ENCODE measurements around the gene AFAP1.
"Not testable (repeated sequence)": the region's sequence is repeated elsewhere in the genome, so short reads cannot be mapped to it uniquely, and the experiment has no call there.

AFAP1 gene

DNA sequence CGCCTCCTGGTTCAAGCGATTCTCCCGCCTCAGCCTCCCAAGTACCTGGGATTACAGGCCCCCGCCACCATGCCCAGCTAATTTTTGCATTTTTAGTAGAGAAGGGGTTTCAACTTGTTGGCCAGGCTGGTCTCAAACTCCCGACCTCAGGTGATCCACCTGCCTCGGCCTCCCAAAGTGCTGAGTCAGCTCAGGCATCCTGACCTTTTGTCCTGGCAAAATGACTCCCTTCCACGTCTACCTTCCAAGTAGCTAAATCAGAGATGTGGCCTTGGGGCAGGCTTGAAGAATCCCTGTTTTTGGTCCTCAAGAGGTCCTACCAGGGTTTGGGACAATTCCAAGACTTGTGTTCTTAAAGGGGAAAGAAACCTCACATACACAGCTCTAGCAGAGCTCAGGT lies 12.8 kb downstream of the AFAP1 start:
- no peak for DNase-seq (ENCODE audit: low spot score)
- Histone ChIP-seq H3K27ac (no peak overlapping the region), H3K4me3 (no peak overlapping the region)
- TF ChIP-seq, protein P1, sequence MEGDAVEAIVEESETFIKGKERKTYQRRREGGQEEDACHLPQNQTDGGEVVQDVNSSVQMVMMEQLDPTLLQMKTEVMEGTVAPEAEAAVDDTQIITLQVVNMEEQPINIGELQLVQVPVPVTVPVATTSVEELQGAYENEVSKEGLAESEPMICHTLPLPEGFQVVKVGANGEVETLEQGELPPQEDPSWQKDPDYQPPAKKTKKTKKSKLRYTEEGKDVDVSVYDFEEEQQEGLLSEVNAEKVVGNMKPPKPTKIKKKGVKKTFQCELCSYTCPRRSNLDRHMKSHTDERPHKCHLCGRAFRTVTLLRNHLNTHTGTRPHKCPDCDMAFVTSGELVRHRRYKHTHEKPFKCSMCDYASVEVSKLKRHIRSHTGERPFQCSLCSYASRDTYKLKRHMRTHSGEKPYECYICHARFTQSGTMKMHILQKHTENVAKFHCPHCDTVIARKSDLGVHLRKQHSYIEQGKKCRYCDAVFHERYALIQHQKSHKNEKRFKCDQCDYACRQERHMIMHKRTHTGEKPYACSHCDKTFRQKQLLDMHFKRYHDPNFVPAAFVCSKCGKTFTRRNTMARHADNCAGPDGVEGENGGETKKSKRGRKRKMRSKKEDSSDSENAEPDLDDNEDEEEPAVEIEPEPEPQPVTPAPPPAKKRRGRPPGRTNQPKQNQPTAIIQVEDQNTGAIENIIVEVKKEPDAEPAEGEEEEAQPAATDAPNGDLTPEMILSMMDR (IDR thresholded peaks at IDR 0.05) = no peak

DNA sequence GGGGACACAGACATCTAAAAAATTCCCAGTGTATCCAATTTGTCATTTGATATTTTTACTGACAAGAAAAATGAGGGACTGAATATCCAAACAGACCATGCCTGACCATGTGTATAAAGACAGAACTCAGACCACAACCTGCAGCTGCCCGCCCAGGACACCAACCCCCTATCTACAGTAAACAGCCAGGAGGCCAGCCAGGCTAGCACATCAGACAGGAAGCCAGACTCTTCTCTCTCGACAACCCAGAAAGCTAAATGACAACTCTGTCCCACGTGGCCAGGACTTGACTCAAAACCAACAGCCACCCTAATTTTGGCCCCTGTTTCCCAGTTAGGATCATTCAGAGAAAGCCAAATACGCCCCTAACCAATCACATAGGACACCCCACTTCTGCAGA lies 15.1 kb downstream of the AFAP1 start:
- TF ChIP-seq, protein P1 (IDR thresholded peaks at IDR 0.05) = no peak
- DNase-seq (ENCODE audit: low spot score) = peak; percentile 12

DNA sequence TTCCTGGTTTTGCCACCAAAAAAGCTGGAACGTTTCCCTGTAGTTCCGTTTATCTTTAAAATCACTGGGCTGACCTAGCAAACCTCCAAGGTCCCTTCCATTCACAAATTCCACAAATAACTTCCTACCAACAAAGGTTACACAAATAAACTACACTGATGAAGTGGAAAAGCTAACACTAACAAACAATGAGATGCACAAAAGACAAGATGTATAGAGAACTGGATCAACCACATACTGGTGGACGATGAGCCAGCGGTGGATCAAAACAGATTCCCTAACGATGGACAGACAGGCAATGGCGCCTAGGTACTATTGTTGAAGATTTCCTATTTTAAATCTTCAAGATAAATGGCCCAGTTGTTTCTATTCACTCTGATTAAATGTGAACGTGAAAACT lies 15.5 kb downstream of the AFAP1 start:
- peak; percentile 38 for DNase-seq (ENCODE audit: low spot score)
- Histone ChIP-seq H3K4me3 (no peak overlapping the region), H3K27ac (no peak overlapping the region)
- TF ChIP-seq, protein P1 (IDR thresholded peaks at IDR 0.05) = no peak

More for the DNA sequence above, 15.1 kb downstream of the AFAP1 start:
- Histone ChIP-seq H3K4me3 (no peak overlapping the region), H3K27ac (no peak overlapping the region)

DNA sequence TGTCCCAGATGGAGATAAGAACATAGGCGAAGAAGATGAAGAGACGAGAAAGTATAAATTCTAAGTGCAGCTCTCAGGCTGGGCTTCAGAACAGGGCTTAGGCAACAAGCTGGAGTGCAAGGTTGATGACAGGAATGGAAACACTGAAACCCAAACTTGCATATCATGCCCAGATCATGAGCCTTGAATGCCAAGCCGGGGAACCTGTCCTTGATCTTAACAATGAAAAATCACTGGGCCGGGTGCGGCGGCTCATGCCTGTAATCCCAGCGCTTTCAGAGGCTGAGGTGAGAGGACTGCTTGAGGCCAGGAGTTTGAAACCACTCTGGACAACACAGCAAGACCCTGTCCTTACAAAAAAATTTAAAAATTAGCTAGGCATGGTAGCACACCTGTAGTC lies 17.2 kb downstream of the AFAP1 start:
- H3K27ac ChIP-seq = no peak overlapping the region
- TF ChIP-seq, protein P1 (IDR thresholded peaks at IDR 0.05) = no peak
- no peak overlapping the region for H3K4me3 ChIP-seq
- DNase-seq (ENCODE audit: low spot score) = no peak

DNA sequence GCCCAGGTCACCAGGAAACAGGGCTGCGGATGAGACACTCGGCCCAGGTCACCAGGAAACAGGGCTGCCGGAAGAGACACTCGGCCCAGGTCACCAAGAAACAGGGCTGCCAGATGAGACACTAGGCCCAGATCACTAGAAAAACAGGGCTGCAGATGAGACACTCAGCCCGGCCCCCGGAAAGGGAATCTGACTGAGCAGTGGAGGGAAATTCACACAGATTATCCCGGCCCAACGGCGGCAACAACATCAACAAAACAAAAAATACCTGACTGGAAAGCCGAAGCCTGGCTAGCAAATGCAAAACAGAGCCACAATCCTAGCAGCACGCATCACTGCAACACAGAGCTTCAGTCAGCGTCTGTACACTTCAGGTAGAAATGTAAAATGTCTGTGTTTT lies 20.7 kb downstream of the AFAP1 start:
- Histone ChIP-seq H3K27ac (no peak overlapping the region), H3K4me3 (no peak overlapping the region)
- TF ChIP-seq, protein P1 (IDR thresholded peaks at IDR 0.05) = no peak
- DNase-seq (ENCODE audit: low spot score) = peak; percentile 33

DNA sequence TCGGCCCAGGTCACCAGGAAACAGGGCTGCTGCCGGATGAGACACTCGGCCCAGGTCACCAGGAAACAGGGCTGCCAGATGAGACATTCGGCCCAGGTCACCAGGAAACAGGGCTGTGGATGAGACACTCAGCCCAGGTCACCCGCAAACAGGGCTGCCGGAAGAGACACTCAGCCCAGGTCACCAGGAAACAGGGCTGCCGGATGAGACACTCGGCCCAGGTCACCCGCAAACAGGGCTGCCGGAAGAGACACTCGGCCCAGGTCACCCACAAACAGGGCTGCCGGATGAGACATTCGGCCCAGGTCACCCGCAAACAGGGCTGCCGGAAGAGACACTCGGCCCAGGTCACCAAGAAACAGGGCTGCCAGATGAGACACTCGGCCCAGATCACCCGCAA lies 21.5 kb downstream of the AFAP1 start:
- H3K4me3 ChIP-seq, H3K27ac ChIP-seq: not testable (repeated sequence)
- DNase-seq (ENCODE audit: low spot score) = peak; percentile 11

DNA sequence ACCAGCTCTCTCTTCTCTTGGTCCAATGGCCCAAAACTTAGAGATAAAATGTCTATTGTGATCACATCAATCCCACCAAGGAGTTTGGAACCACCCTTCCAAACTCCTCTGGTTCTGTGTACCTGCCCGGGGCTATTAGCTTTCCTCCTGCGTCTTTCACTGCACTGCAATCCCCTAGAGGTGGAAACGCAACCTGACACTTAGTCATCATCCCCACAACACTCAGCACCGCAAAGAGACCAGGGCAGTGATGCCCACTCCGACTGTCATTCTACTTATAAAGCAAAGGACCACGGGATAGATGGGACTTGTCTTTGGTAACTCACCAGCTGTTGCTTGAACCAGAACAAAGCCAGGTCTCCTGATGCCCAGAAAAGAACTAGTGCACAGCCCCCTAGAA lies 22.0 kb downstream of the AFAP1 start:
- Histone ChIP-seq H3K27ac (no peak overlapping the region), H3K4me3 (no peak overlapping the region)
- TF ChIP-seq, protein P1 (IDR thresholded peaks at IDR 0.05) = no peak
- peak; percentile 38 for DNase-seq (ENCODE audit: low spot score)

DNA sequence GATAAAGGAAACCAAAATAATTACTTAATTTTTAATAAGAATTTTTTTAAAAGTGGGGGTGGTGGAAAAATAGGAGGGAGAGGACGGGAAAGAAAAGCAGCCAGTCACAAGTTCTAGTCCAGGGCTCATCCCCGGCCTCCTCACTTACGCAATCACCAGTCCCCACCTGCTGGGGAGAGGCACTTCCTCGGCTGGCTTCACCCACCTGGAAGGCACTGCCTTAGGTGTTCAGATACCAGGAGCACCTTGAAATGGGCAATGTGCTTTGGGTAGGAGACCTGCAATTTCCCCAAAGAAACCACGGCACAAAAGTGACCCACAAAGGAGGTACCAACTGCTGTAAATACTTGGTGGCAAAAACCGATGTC lies 23.8 kb downstream of the AFAP1 start:
- TF ChIP-seq, protein P1 (IDR thresholded peaks at IDR 0.05) = no peak
- no peak overlapping the region for H3K27ac ChIP-seq
- no peak overlapping the region for H3K4me3 ChIP-seq
- DNase-seq (ENCODE audit: low spot score) = no peak
